HepG2 (cell line): Measurements from ENCODE around the gene STIMATE. TPM values are rescaled to one million over a fixed set of nuclear protein-coding genes. Genes with fewer than 3 reads are reported as not detected.

Experiments used
- ATAC-seq: fragments of 200-7000 bp; cut with Tn5 transposase; 3 replicates; pipeline ENCODE4 v1.9.1; 2020; ENCODE audit warnings: mild to moderate bottlenecking, moderate library complexity
- BruUV-seq: library from RNA; stranded (reverse); fragments of 400-500 nt; replicated peaks from 2 replicates; lab custom pipeline; 2021; lab: Mats Ljungman, UMichigan
- CTCF ChIA-PET: fragments of 300-600 bp; formaldehyde crosslinking; extraction: SDS; loops from one replicate; lab custom pipeline; 2021; ENCODE audit warnings: low total read pairs, inconsistent platforms, low intra/inter-chr PET ratio; lab: Yijun Ruan, JAX
- POLR2A ChIA-PET: fragments of 350-600 bp; sonication (Branson Sonifier 250); formaldehyde crosslinking; loops from one replicate; lab custom pipeline; 2020; ENCODE audit warnings: antibody characterized with exemption, inconsistent platforms; lab: Yijun Ruan, JAX
- DNase-seq: peaks from one replicate; pipeline ENCODE4 v3.0.0-alpha.2; 2015; ENCODE audit warnings: low spot score
- FAIRE-seq: peaks from 3 replicates; lab custom pipeline; 2011; peaks lifted over from hg19 to GRCh38; lab: Jason Lieb, UNC
- H2AFZ ChIP-seq: one replicate; pipeline ENCODE4 v1.6.1; 2011; ENCODE audit warnings: low read length, inconsistent platforms
- H3K27ac ChIP-seq: fragments of 300-600 bp; 3 replicates; pipeline ENCODE4 v1.8.0; 2011; ENCODE audit warnings: mixed run types, mild to moderate bottlenecking, mixed read lengths, low read length, inconsistent platforms; ENCODE audit not compliant: insufficient read depth; ENCODE audit errors: extremely low read length
- H3K27me3 ChIP-seq, 2 experiments: fragments of 200-600 bp in 1 of 2; 2 replicates in 1 of 2; 3 replicates in 1 of 2; pipeline versions ENCODE4 v1.6.0 to v1.8.0; 2011; ENCODE audit warnings: low read length in 2 of 2, mild to moderate bottlenecking in 2 of 2, moderate library complexity in 2 of 2, inconsistent platforms in 1 of 2; ENCODE audit not compliant: insufficient read depth in 2 of 2, control insufficient read depth in 1 of 2
- H3K36me3 ChIP-seq, 2 experiments: fragments of 200-600 bp in 1 of 2; replicated peaks in 1 of 2; 2 replicates in 1 of 2; 3 replicates in 1 of 2; pipeline versions ENCODE4 v1.5.1 to v1.8.0; 2011; ENCODE audit warnings: low read length in 2 of 2, inconsistent platforms in 1 of 2; ENCODE audit not compliant: insufficient read depth in 2 of 2, control insufficient read depth in 1 of 2
- H3K4me1 ChIP-seq: 2 replicates; pipeline ENCODE4 v1.5.1; 2012; ENCODE audit warnings: low read length, inconsistent platforms; ENCODE audit not compliant: insufficient read depth
- H3K4me2 ChIP-seq: 2 replicates; pipeline ENCODE4 v1.6.0; 2011; ENCODE audit warnings: low read depth, low read length, inconsistent platforms
- H3K4me3 ChIP-seq, 3 experiments: fragments of 200-600 bp in 1 of 3; sonication (generic), shearing (Covaris generic) in 1 of 3; replicated peaks in 1 of 3; 2 replicates each; pipeline ENCODE4 v1.5.1; 2011 to 2016; ENCODE audit warnings: low read length in 3 of 3, inconsistent platforms in 2 of 3, low read depth in 2 of 3, mild to moderate bottlenecking in 2 of 3, control low read depth in 1 of 3, mixed read lengths in 1 of 3; ENCODE audit not compliant: insufficient read depth in 1 of 3
- H3K79me2 ChIP-seq: one replicate; pipeline ENCODE4 v1.6.1; 2011; ENCODE audit warnings: low read length, inconsistent platforms; ENCODE audit not compliant: insufficient read depth
- H3K9ac ChIP-seq: 2 replicates; pipeline ENCODE4 v1.6.0; 2011; ENCODE audit warnings: mild to moderate bottlenecking, low read depth, low read length, inconsistent platforms; ENCODE audit not compliant: insufficient read depth
- H3K9me3 ChIP-seq: 2 replicates; pipeline ENCODE4 v1.5.1; 2012; ENCODE audit warnings: mild to moderate bottlenecking, low read length
- H4K20me1 ChIP-seq: 2 replicates; pipeline ENCODE4 v1.6.0; 2011; ENCODE audit warnings: inconsistent platforms, mild to moderate bottlenecking, low read length, moderate library complexity; ENCODE audit not compliant: insufficient read depth
- ATF5 ChIP-seq: sonication (generic); formaldehyde crosslinking; IDR thresholded peaks from 2 replicates; pipeline ENCODE4 v1.4.0; 2020; ENCODE audit warnings: mild to moderate bottlenecking, low read depth, missing genetic modification reagents
- BRF2 ChIP-seq: sonication (generic); formaldehyde crosslinking; IDR thresholded peaks from 2 replicates; pipeline ENCODE4 v1.8.1; 2022; ENCODE audit warnings: mild to moderate bottlenecking, missing genetic modification reagents
- CEBPB ChIP-seq: IDR thresholded peaks from 2 replicates; pipeline ENCODE4 v1.6.1; 2011; ENCODE audit warnings: low read depth, low read length, improper control_type of control experiment, borderline replicate concordance
- DR1 ChIP-seq: sonication (generic); formaldehyde crosslinking; IDR thresholded peaks from 2 replicates; pipeline ENCODE4 v1.8.0; 2021; ENCODE audit warnings: mild to moderate bottlenecking, missing genetic modification reagents, inconsistent platforms
- HBP1 ChIP-seq: IDR thresholded peaks from 2 replicates; pipeline ENCODE4 v1.6.1; 2016; ENCODE audit warnings: low read depth, control low read depth
- HNRNPL ChIP-seq: fragments of 200-400 bp; formaldehyde crosslinking; IDR thresholded peaks from 2 replicates; pipeline ENCODE4 v1.6.1; 2017; ENCODE audit warnings: mild to moderate bottlenecking, low read depth, low read length
- ISX ChIP-seq: sonication (generic); formaldehyde crosslinking; conservative IDR thresholded peaks from 2 replicates; pipeline ENCODE4 v1.5.0; 2020; ENCODE audit warnings: missing genetic modification reagents
- KLF16 ChIP-seq, 2 experiments: sonication (generic) in 1 of 2; formaldehyde crosslinking in 1 of 2; IDR thresholded peaks; 2 replicates each; pipeline versions ENCODE4 v1.6.1 to v1.8.0; 2016 to 2023; ENCODE audit warnings: missing genetic modification reagents in 2 of 2, missing compliant biosample characterization in 1 of 2
- NCOA2 ChIP-seq: sonication (generic); formaldehyde crosslinking; IDR thresholded peaks from 2 replicates; pipeline ENCODE4 v1.8.0; 2022; ENCODE audit warnings: inconsistent platforms
- RARG ChIP-seq: sonication (generic); formaldehyde crosslinking; IDR thresholded peaks from 2 replicates; pipeline ENCODE4 v1.4.0; 2020; ENCODE audit warnings: low read depth, mild to moderate bottlenecking, missing genetic modification reagents
- SALL1 ChIP-seq: sonication (generic); formaldehyde crosslinking; IDR thresholded peaks from 2 replicates; pipeline ENCODE4 v1.8.0; 2022; ENCODE audit warnings: mild to moderate bottlenecking, missing genetic modification reagents
- WIZ ChIP-seq: sonication (generic); formaldehyde crosslinking; IDR thresholded peaks from 2 replicates; pipeline ENCODE4 v1.5.1; 2020; ENCODE audit warnings: mild to moderate bottlenecking, missing genetic modification reagents
- ZFP82 ChIP-seq: sonication (generic); formaldehyde crosslinking; IDR thresholded peaks from 2 replicates; pipeline ENCODE4 v1.5.1; 2020; ENCODE audit warnings: mild to moderate bottlenecking, missing genetic modification reagents, borderline replicate concordance
- ZNF282 ChIP-seq: fragments of 450-650 bp; IDR thresholded peaks from 2 replicates; pipeline ENCODE4 v1.6.1; 2018; ENCODE audit not compliant: partially characterized antibody
- ZNF414 ChIP-seq: sonication (generic); formaldehyde crosslinking; IDR thresholded peaks from 2 replicates; pipeline ENCODE4 v1.5.0; 2020; ENCODE audit warnings: missing genetic modification reagents
- ZNF597 ChIP-seq: sonication (generic); formaldehyde crosslinking; IDR thresholded peaks from 2 replicates; pipeline ENCODE4 v1.5.0; 2020; ENCODE audit warnings: missing genetic modification reagents
- ZNF605 ChIP-seq: sonication (generic); formaldehyde crosslinking; IDR thresholded peaks from 2 replicates; pipeline ENCODE4 v1.8.0; 2022; ENCODE audit warnings: mild to moderate bottlenecking, missing genetic modification reagents
- ZNF644 ChIP-seq: IDR thresholded peaks from 2 replicates; pipeline ENCODE4 v1.6.1; 2016; ENCODE audit warnings: low read depth
- WGBS: methylation state at CpG from one replicate; pipeline ENCODE4 v1.1.6; 2017; ENCODE audit warnings: low lambda C conversion rate; 5-methylcytosine and 5-hydroxymethylcytosine counted together
- in situ Hi-C: cut with HindIII; loops from 2 replicates; pipeline ENCODE4 v1.10.0; 2017; ENCODE audit warnings: low pct_unique_long_range_greater_than_20kb; ENCODE audit not compliant: extremely low pct_ligation_motif_present
- intact Hi-C: fragments of 100-400 bp; cut with micrococcal nuclease; formaldehyde crosslinking; loops from one replicate; pipeline ENCODE4 v1.10.0; 2022; ENCODE audit not compliant: unreplicated experiment
- polyA plus RNA-seq, 8 experiments: library from polyadenylated mRNA; depleted of rRNA in 3 of 8; stranded (reverse) in 7 of 8; unstranded in 1 of 8; fragments of >200 nt; fragmentation: Illumina TruSeq in 4 of 8; extraction: Trizol in 4 of 8; gene quantifications; 2 replicates each; pipeline versions ENCODE4 v1.2.1 to v1.2.3, GENCODE V29; 2011 to 2016; ENCODE audit warnings: low read depth in 4 of 8, missing spikeins in 1 of 8, mixed read lengths in 1 of 8; ENCODE audit not compliant: insufficient read depth in 1 of 8
- total RNA-seq, 5 experiments: library from RNA; depleted of rRNA; stranded (reverse); fragments of >200 nt; fragmentation: Illumina TruSeq; extraction: Trizol; gene quantifications; 2 replicates each; pipeline ENCODE4 v1.2.3, GENCODE V29; 2016; ENCODE audit warnings: low read depth in 1 of 5

The STIMATE gene
- total and polyA plus RNA-seq, 2 of the 13 experiments (the other 11 are each of a cell fraction or from before 2014, with no cell fraction given) = 5.7 to 11.7 TPM

- Histone ChIP-seq H3K4me3 (no peak overlapping the region), H3K4me1 (peaks cover 40% of the 10 kb centered on the region), H4K20me1 (no peaks in the 10 kb centered on the region), H3K4me2 (no peak overlapping the region), H3K9me3 (no peaks in the 10 kb centered on the region), H3K79me2 (peaks cover 10% of the 10 kb centered on the region), H3K27me3 (no peaks in the 10 kb centered on the region), H3K27ac (no peak overlapping the region), H2AFZ (no peak overlapping the region), H3K9ac (no peak overlapping the region), H3K36me3 (no peaks in the 10 kb centered on the region; a peak in 1 of 5 replicates)
- no TSS peak for BruUV-seq
- ChIA-PET POLR2A (no interaction called here), CTCF (no interaction called here)
- WGBS = 91% methylated on average over 8 of the region's 8 CpGs
- no peak for DNase-seq
- in situ Hi-C loops = no loop called here
- no peak for ATAC-seq
- intact Hi-C loops = loop anchor here (5.0 kb wide), 1 partner anchor 38 kb away; no protein-coding TSS in a partner anchor
- FAIRE-seq = no peak
- TF ChIP-seq NCOA2 (CRISPR knock-in tag) (no peak), CEBPB (no peak), BRF2 (CRISPR knock-in tag) (no peak), ZNF644 (no peak), ZNF597 (no peak), ZNF414 (no peak), ZNF605 (CRISPR knock-in tag) (no peak), ZNF282 (no peak), SALL1 (CRISPR knock-in tag) (no peak), HBP1 (CRISPR knock-in tag) (no peak), HNRNPL (no peak), ATF5 (CRISPR knock-in tag) (no peak), RARG (no peak), WIZ (CRISPR knock-in tag) (no peak), KLF16 (CRISPR knock-in tag; IDR thresholded peaks at IDR 0.05) (no peak), ZFP82 (CRISPR knock-in tag) (no peak), ISX (CRISPR knock-in tag) (no peak), DR1 (no peak)
- TF ChIP-seq, all 625 proteins: peak for 0
Measured at GRCh38 chr3:52889901-52890300, 7.4 kb downstream of the STIMATE start.
